ENCODE measurements around the gene ATIC. TPM values are rescaled to one million over a fixed set of nuclear protein-coding genes. Genes with fewer than 3 reads are reported as not detected.

Gene ATIC
- total RNA-seq, 2 donors from 2014 or later: 60.1 to 61.7 TPM

DNA sequence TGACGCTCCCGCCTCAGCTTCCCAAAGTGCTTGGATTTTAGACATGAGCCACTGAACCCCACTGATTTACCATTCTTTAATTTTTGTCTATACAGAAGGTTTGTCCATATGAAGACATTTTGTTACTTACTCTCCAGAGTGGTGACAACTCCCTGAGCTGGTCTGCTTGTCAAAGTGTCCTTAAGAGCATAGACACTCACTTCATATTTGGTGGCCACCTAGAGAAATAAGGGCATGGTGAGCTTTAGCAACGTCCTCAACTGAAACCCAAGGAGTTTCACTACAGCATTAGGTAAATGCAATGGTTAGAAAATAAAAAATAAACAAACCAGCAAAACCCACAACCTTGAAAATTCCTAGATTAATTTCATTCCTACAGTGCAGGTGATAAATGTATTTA lies 66.2 kb downstream of the ATIC start:
- Mint-ChIP-seq H3K27me3 (no peaks in the 10 kb centered on the region), H3K4me3 (no peak overlapping the region), H3K4me1 (no peaks in the 10 kb centered on the region), H3K27ac (no peak overlapping the region), H3K36me3 (ENCODE audit: low read depth) (no peaks in the 10 kb centered on the region)
- DNase-seq (no peak), ATAC-seq (no peak)
- H3K9me3 ChIP-seq (ENCODE audit: control insufficient read depth, low read length, poor library complexity, severe bottlenecking): no peaks in the 10 kb centered on the region

DNA sequence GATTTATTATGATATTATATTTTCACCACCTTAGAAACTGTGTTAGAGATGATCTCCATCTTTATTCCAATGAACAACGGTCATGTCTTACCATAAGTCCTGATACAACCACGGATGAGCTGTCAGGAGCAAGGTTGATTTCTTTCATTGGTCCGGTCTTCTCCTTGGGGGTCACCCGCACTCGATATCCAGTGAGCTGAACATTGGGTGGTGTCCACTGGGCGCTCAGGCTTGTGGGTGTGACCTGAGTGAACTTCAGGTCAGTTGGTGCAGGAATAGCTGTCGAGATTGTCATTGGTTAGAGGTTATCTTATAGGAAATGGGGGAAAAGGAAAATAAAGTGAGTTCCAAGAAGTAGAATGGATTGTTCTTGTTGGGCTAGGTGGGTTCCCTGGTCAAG lies 67.2 kb downstream of the ATIC start:
- H3K9me3 ChIP-seq (ENCODE audit: control insufficient read depth, low read length, poor library complexity, severe bottlenecking): no peaks in the 10 kb centered on the region
- DNase-seq (no peak), ATAC-seq (no peak)
- H3K4me3 Mint-ChIP-seq: no peak overlapping the region
- H3K27me3 Mint-ChIP-seq: no peaks in the 10 kb centered on the region
- H3K4me1 Mint-ChIP-seq: no peaks in the 10 kb centered on the region
- no peaks in the 10 kb centered on the region for H3K36me3 Mint-ChIP-seq (ENCODE audit: low read depth)
- no peak overlapping the region for H3K27ac Mint-ChIP-seq

GRCh38 chr2:215379948-215380347 lies 68.1 kb downstream of the ATIC start:
- Mint-ChIP-seq H3K27me3 (no peaks in the 10 kb centered on the region), H3K4me1 (no peaks in the 10 kb centered on the region), H3K36me3 (ENCODE audit: low read depth) (no peaks in the 10 kb centered on the region), H3K4me3 (no peak overlapping the region), H3K27ac (no peak overlapping the region)
- no peaks in the 10 kb centered on the region for H3K9me3 ChIP-seq (ENCODE audit: control insufficient read depth, low read length, poor library complexity, severe bottlenecking)
- no peak for ATAC-seq
- no peak for DNase-seq

DNA sequence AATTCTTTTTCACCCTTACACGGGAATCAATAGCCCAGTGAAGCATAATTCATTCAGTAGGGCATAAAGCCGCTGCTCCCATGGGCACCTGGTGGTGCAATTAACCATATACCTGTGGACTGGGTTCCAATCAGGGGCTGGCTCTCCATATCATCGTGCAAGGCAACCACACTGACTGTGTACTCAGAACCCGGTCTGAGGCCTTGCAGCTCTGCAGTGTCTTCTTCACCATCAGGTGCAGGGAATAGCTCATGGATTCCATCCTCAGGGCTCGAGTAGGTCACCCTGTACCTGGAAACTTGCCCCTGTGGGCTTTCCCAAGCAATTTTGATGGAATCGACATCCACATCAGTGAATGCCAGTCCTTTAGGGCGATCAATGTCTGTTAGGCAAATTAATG lies 68.8 kb downstream of the ATIC start:
- no peak overlapping the region for H3K4me3 Mint-ChIP-seq
- ATAC-seq (no peak), DNase-seq (no peak)
- H3K27me3 Mint-ChIP-seq: no peaks in the 10 kb centered on the region
- no peaks in the 10 kb centered on the region for H3K9me3 ChIP-seq (ENCODE audit: control insufficient read depth, low read length, poor library complexity, severe bottlenecking)
- H3K36me3 Mint-ChIP-seq (ENCODE audit: low read depth): no peaks in the 10 kb centered on the region
- no peak overlapping the region for H3K27ac Mint-ChIP-seq
- H3K4me1 Mint-ChIP-seq: no peaks in the 10 kb centered on the region

DNA sequence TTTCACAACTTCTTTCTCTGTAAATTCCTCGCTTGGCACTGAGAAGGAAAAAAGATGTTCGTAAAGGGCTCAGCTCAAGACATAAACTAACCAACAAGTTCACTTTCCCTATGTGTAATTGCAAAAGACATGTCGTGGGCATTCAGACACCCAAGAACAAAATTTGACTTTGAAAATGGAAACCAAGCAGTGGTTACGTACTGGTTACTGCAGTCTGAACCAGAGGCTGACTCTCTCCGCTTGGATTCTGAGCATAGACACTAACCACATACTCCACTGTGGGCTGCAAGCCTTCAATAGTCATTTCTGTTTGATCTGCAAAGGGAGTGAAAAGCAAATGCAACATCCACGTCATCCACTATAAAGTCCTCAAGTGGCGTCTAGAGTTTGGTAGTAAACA lies 70.2 kb downstream of the ATIC start:
- no peak overlapping the region for H3K27ac Mint-ChIP-seq
- ATAC-seq (no peak), DNase-seq (no peak)
- no peaks in the 10 kb centered on the region for H3K36me3 Mint-ChIP-seq (ENCODE audit: low read depth)
- H3K9me3 ChIP-seq (ENCODE audit: control insufficient read depth, low read length, poor library complexity, severe bottlenecking): no peaks in the 10 kb centered on the region
- no peak overlapping the region for H3K4me3 Mint-ChIP-seq
- H3K27me3 Mint-ChIP-seq: no peaks in the 10 kb centered on the region
- no peaks in the 10 kb centered on the region for H3K4me1 Mint-ChIP-seq

DNA sequence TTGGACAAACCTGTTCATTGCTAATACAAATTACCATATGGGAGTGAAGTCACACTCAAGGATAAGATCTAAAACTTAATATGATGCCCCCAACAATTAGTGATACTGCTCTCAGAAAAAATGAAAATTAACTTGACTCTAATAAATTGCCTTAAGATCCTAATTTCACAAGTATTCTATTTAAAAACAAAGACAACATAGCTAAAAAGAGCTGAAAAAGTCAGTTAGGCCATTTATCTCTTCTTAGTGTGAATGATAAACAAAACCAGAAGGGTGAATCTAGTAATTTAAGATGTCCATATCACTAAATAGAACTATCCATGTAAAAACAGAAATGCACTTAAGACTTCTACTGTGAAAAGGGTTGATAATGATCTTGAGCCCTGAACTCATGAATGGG lies 70.6 kb downstream of the ATIC start:
- H3K36me3 Mint-ChIP-seq (ENCODE audit: low read depth): no peaks in the 10 kb centered on the region
- H3K27me3 Mint-ChIP-seq: no peaks in the 10 kb centered on the region
- no peak overlapping the region for H3K27ac Mint-ChIP-seq
- ATAC-seq: no peak
- H3K4me1 Mint-ChIP-seq: no peaks in the 10 kb centered on the region
- DNase-seq: no peak
- H3K9me3 ChIP-seq (ENCODE audit: control insufficient read depth, low read length, poor library complexity, severe bottlenecking): no peaks in the 10 kb centered on the region
- H3K4me3 Mint-ChIP-seq: no peak overlapping the region

DNA sequence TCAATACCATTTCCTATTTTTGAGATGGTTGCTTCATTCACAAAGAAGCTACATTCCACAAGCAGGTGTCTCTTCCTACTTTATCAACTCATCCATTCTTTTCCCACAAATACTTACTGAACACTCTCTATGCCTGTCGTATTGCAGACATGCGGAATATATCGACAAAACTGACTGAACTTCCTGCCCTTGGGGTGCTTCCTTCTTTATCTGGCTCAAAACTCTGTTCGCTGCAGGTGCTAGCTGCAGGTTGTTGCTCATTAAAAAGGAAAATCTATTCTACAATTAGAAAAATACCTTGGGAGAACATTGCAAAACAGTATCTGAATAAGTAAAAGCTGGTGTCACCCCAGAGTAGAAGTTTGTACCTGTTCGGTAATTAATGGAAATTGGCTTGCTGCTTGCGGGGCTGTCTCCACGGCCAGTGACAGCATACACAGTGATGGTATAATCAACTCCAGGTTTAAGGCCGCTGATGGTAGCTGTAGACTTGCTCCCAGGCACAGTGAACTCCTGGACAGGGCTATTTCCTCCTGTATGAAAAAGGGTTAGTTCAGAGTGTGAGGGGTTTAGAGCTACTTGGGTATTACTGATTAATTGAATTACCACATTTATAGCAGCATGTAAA lies 71.9 kb downstream of the ATIC start:
- H3K36me3 Mint-ChIP-seq (ENCODE audit: low read depth): no peaks in the 10 kb centered on the region
- no peak overlapping the region for H3K4me3 Mint-ChIP-seq
- H3K9me3 ChIP-seq (ENCODE audit: control insufficient read depth, low read length, poor library complexity, severe bottlenecking): no peaks in the 10 kb centered on the region
- no peak for DNase-seq
- no peak overlapping the region for H3K27ac Mint-ChIP-seq
- ATAC-seq: no peak
- H3K27me3 Mint-ChIP-seq: no peaks in the 10 kb centered on the region
- H3K4me1 Mint-ChIP-seq: no peaks in the 10 kb centered on the region

DNA sequence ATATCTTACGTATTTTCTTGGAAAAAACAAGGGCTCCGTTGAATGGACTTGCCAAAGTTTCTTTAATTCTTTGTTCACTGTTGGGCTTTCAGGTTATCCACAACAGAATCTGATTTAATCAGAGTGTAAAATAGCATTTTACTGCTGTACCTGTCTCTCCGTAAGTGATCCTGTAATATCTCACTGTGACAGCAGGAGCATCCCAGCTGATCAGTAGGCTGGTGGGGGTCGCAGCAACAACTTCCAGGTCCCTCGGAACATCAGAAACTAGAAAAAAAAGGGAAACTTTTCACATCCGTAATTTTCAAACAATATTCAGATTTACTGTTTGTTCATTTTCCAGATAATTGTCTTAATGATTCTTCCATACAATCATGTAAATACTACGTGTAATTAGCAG lies 72.9 kb downstream of the ATIC start:
- H3K4me3 Mint-ChIP-seq: no peak overlapping the region
- no peaks in the 10 kb centered on the region for H3K27me3 Mint-ChIP-seq
- no peaks in the 10 kb centered on the region for H3K4me1 Mint-ChIP-seq
- no peaks in the 10 kb centered on the region for H3K36me3 Mint-ChIP-seq (ENCODE audit: low read depth)
- DNase-seq: no peak
- no peaks in the 10 kb centered on the region for H3K9me3 ChIP-seq (ENCODE audit: control insufficient read depth, low read length, poor library complexity, severe bottlenecking)
- ATAC-seq: no peak
- H3K27ac Mint-ChIP-seq: no peak overlapping the region

GRCh38 chr2:215386566-215386965 lies 74.7 kb downstream of the ATIC start:
- no peaks in the 10 kb centered on the region for H3K4me1 Mint-ChIP-seq

DNA sequence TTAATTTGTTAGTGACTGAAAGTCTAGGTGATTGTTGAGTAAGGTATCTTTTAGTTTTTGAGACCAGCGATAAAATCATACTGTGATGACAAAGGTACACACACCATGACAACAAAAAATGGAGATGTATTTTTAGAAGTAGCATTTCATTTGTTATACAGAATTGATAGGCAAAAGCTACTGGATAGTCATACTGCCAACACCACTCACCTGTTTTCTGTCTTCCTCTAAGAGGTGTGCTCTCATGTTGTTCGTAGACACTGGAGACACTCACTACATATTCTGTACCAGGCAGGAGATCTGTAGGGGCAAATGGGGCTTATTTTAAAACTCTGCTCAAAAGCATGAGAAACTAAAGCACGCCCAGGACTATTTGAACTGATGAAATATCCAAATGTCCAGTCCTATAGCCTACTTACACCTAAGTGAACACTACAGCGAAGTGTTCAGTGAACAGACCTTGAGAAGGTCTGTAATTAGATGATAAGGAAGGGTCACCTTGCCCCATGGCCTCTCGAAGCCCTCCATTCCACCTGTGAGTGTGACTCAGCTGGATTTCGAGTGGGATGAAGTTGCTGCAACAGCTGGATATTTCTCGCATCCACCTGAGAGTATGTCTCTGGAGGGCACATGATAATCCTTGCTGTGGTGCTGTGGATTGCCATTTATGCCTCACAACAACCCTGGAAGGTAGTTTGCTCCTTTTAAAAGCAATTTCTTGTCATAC lies 76.3 kb downstream of the ATIC start:
- DNase-seq: no peak
- Mint-ChIP-seq H3K4me1 (no peaks in the 10 kb centered on the region), H3K36me3 (ENCODE audit: low read depth) (no peaks in the 10 kb centered on the region), H3K27ac (no peak overlapping the region), H3K27me3 (peaks cover 11% of the 10 kb centered on the region), H3K4me3 (no peak overlapping the region)
- no peaks in the 10 kb centered on the region for H3K9me3 ChIP-seq (ENCODE audit: control insufficient read depth, low read length, poor library complexity, severe bottlenecking)
- ATAC-seq: no peak

More at GRCh38 chr2:215386566-215386965, 74.7 kb downstream of the ATIC start:
- no peaks in the 10 kb centered on the region for H3K36me3 Mint-ChIP-seq (ENCODE audit: low read depth)
- H3K27ac Mint-ChIP-seq: peak overlapping the region; percentile 5
- H3K4me3 Mint-ChIP-seq: no peak overlapping the region
- no peak for DNase-seq
- H3K27me3 Mint-ChIP-seq: peaks cover 6% of the 10 kb centered on the region
- no peak for ATAC-seq
- no peaks in the 10 kb centered on the region for H3K9me3 ChIP-seq (ENCODE audit: control insufficient read depth, low read length, poor library complexity, severe bottlenecking)

DNA sequence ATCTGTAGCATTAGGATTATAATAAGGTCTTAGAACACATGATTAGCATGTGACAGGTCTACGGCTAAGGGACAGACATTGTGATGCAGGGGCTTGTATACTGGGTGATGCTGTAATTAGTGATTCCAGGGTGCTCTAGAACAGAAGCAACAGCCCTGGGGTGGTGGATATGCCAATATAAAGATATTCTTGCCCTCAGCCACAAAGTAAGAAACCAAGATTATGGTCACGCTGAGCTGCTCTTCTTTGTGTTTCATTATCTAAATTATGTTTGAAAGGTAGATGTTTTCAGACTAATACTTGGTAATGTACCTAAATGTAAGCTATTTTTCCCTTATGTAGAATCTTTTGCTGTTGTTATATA lies 78.7 kb downstream of the ATIC start:
- peaks cover 23% of the 10 kb centered on the region for H3K27me3 Mint-ChIP-seq
- H3K4me1 Mint-ChIP-seq: no peaks in the 10 kb centered on the region
- H3K36me3 Mint-ChIP-seq (ENCODE audit: low read depth): peaks cover 2% of the 10 kb centered on the region
- DNase-seq (no peak), ATAC-seq (no peak)
- H3K4me3 Mint-ChIP-seq: no peak overlapping the region
- no peak overlapping the region for H3K27ac Mint-ChIP-seq
- no peaks in the 10 kb centered on the region for H3K9me3 ChIP-seq (ENCODE audit: control insufficient read depth, low read length, poor library complexity, severe bottlenecking)

DNA sequence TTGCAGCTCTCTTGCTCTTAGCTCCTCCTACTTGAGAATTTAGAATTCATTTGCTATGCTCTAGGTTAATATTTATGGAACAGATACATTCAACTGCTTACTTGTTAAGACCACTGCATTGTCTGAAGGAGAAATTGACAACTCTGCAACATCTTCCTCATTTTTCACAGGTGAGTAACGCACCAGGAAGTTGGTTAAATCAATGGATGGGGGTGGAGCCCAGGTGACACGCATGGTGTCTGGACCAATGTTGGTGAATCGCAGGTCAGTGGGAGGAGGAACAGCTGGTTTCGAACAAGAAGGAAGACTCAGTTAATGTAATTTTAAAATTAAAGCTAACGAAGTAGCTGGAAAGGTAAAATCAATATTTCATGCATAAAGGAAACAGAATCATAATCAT lies 79.7 kb downstream of the ATIC start:
- peaks cover 3% of the 10 kb centered on the region for H3K4me1 Mint-ChIP-seq
- H3K36me3 Mint-ChIP-seq (ENCODE audit: low read depth): peaks cover 2% of the 10 kb centered on the region
- H3K27ac Mint-ChIP-seq: no peak overlapping the region
- no peak for ATAC-seq
- no peak for DNase-seq
- H3K4me3 Mint-ChIP-seq: no peak overlapping the region
- no peaks in the 10 kb centered on the region for H3K9me3 ChIP-seq (ENCODE audit: control insufficient read depth, low read length, poor library complexity, severe bottlenecking)
- H3K27me3 Mint-ChIP-seq: peaks cover 27% of the 10 kb centered on the region

GRCh38 chr2:215392164-215392563 lies 80.3 kb downstream of the ATIC start:
- no peak overlapping the region for H3K27ac Mint-ChIP-seq
- H3K36me3 Mint-ChIP-seq (ENCODE audit: low read depth): peaks cover 2% of the 10 kb centered on the region
- ATAC-seq (no peak), DNase-seq (no peak)
- H3K4me3 Mint-ChIP-seq: no peak overlapping the region
- no peaks in the 10 kb centered on the region for H3K9me3 ChIP-seq (ENCODE audit: control insufficient read depth, low read length, poor library complexity, severe bottlenecking)
- peaks cover 27% of the 10 kb centered on the region for H3K27me3 Mint-ChIP-seq
- peaks cover 3% of the 10 kb centered on the region for H3K4me1 Mint-ChIP-seq

GRCh38 chr2:215392687-215393270 lies 80.9 kb downstream of the ATIC start:
- Mint-ChIP-seq H3K27me3 (peaks cover 31% of the 10 kb centered on the region), H3K4me1 (peaks cover 3% of the 10 kb centered on the region), H3K27ac (no peak overlapping the region), H3K36me3 (ENCODE audit: low read depth) (peaks cover 2% of the 10 kb centered on the region), H3K4me3 (no peak overlapping the region)
- DNase-seq (no peak), ATAC-seq (no peak)
- no peaks in the 10 kb centered on the region for H3K9me3 ChIP-seq (ENCODE audit: control insufficient read depth, low read length, poor library complexity, severe bottlenecking)

Measured in T-helper 17 cell (primary cell).